SH-SY5Y (cell line): ENCODE measurements around the gene PLCB3.

Source experiments
- GATA2 ChIP-seq: IDR thresholded peaks from 2 replicates; pipeline ENCODE4 v1.6.1; 2011; ENCODE audit warnings: mild to moderate bottlenecking, low read depth, low read length
- GATA3 ChIP-seq: IDR thresholded peaks from 2 replicates; pipeline ENCODE4 v1.6.1; 2011; ENCODE audit warnings: low read depth, mild to moderate bottlenecking, low read length, moderate library complexity

GRCh38 chr11:64218628-64219353, 32.5 kb upstream of the PLCB3 start:
- TF ChIP-seq GATA2 (no peak), GATA3 (no peak)
